ENCODE measurements around the gene LARP1. TPM values are rescaled to one million over a fixed set of nuclear protein-coding genes. Genes with fewer than 3 reads are reported as not detected.

LARP1 gene
- total RNA-seq, 6 experiments from 2014 or later: 58.2 to 85.7 (median 73.0) TPM

DNA sequence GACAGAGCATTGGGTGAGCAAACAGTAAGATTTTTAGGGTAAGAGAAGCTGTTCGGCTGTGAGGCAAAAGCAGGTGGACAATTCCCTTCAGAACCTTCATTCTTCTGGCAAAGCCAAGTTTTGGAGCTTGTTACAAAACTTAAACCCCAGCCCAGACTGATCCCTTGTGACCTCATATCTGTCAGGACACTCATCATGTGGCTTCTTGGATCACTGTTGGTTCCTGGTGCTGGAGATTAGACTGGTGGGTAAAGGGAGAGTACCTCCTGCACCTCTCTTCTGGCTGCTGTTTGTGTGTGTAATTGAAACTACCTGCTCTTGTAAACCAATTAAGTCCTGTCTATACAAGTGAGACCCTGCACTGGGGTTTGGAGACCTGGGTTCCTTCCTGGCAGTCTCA, 21.0 kb downstream of the LARP1 start:
- Histone ChIP-seq H3K4me1 (peaks cover 0 to 28% (median 9%) of the 10 kb centered on the region in 4 donors), H3K27me3 (no peaks in the 10 kb centered on the region), H3K4me3 (no peak overlapping the region), H3K36me3 (no peaks in the 10 kb centered on the region), H3K9me3 (no peaks in the 10 kb centered on the region), H3K27ac (no peak overlapping the region)
- TF ChIP-seq POLR2A (IDR thresholded peaks at IDR 0.05): no peak
- TF ChIP-seq, protein P1, sequence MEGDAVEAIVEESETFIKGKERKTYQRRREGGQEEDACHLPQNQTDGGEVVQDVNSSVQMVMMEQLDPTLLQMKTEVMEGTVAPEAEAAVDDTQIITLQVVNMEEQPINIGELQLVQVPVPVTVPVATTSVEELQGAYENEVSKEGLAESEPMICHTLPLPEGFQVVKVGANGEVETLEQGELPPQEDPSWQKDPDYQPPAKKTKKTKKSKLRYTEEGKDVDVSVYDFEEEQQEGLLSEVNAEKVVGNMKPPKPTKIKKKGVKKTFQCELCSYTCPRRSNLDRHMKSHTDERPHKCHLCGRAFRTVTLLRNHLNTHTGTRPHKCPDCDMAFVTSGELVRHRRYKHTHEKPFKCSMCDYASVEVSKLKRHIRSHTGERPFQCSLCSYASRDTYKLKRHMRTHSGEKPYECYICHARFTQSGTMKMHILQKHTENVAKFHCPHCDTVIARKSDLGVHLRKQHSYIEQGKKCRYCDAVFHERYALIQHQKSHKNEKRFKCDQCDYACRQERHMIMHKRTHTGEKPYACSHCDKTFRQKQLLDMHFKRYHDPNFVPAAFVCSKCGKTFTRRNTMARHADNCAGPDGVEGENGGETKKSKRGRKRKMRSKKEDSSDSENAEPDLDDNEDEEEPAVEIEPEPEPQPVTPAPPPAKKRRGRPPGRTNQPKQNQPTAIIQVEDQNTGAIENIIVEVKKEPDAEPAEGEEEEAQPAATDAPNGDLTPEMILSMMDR (IDR thresholded peaks at IDR 0.05): no peak
- WGBS (ENCODE audit: insufficient coverage, low coverage, low lambda C conversion rate, missing lambda C conversion rate): 83% methylated on average over 1 of the region's 1 CpG
- no peak for DNase-seq
- intact Hi-C loops (cut with DNase I): no loop called here
- ATAC-seq: peak in 3 of 4 donors; percentile 18 to 47 (median 42)

DNA sequence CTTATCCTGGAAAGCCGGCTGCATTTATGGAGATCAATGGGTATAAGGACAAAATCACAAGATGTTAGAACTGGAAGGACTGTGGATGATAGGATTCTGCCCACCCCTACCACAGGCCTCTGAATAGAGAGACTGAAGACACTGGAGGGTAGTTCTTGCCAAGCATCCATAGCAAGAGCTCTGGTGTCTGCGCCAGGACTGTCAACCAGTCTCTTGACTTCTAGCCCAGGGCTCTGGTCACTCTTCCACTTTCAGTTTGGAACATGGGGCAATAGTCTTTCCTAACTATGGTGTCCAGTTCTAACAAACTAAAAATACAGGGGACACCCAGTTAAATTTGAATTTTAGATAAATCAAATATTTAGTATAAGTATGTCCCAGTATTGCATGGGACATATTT, 23.4 kb downstream of the LARP1 start:
- Histone ChIP-seq H3K4me1 (peaks cover 0 to 49% (median 16%) of the 10 kb centered on the region in 4 donors), H3K4me3 (no peak overlapping the region), H3K36me3 (no peaks in the 10 kb centered on the region), H3K27ac (no peak overlapping the region), H3K9me3 (no peaks in the 10 kb centered on the region), H3K27me3 (no peaks in the 10 kb centered on the region)
- intact Hi-C loops (cut with DNase I): no loop called here
- peak; percentile 71 to 83 (median 73) for ATAC-seq
- WGBS (ENCODE audit: insufficient coverage, low coverage, low lambda C conversion rate, missing lambda C conversion rate): 60% methylated on average over 1 of the region's 2 CpGs
- DNase-seq: peak in 1 of 3 donors; percentile 68
- TF ChIP-seq, protein P1 (IDR thresholded peaks at IDR 0.05): no peak
- no peak for TF ChIP-seq POLR2A (IDR thresholded peaks at IDR 0.05)

DNA sequence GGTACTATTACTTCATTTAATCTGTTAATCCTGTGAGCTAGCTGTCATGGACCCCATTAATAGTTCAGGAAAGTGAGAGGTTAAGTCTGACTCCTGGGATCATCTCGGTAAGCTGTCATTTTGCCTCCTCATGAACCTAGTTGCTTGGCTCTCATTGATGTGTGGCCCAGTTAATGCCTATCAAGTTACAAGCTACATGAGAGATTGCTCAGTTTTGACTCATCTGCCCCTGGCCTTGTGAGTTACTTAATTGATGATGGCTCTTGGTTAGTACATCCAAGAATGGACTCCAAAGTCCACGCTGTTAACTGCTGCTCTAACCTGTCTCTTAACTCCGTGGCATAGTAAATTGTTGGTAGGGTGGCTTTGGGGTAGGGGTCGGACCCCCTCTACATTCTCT, 23.9 kb downstream of the LARP1 start:
- Histone ChIP-seq H3K36me3 (no peaks in the 10 kb centered on the region), H3K4me3 (no peak overlapping the region), H3K27ac (no peak overlapping the region), H3K4me1 (peaks cover 0 to 54% (median 16%) of the 10 kb centered on the region in 4 donors), H3K27me3 (no peaks in the 10 kb centered on the region), H3K9me3 (no peaks in the 10 kb centered on the region)
- ATAC-seq (peak; percentile 32 to 79 (median 64)), DNase-seq (no peak)
- intact Hi-C loops (cut with DNase I): no loop called here
- TF ChIP-seq, protein P1 (IDR thresholded peaks at IDR 0.05): no peak
- no peak for TF ChIP-seq POLR2A (IDR thresholded peaks at IDR 0.05)
- WGBS (ENCODE audit: insufficient coverage, low coverage, low lambda C conversion rate, missing lambda C conversion rate): 40% methylated on average over 4 of the region's 4 CpGs

DNA sequence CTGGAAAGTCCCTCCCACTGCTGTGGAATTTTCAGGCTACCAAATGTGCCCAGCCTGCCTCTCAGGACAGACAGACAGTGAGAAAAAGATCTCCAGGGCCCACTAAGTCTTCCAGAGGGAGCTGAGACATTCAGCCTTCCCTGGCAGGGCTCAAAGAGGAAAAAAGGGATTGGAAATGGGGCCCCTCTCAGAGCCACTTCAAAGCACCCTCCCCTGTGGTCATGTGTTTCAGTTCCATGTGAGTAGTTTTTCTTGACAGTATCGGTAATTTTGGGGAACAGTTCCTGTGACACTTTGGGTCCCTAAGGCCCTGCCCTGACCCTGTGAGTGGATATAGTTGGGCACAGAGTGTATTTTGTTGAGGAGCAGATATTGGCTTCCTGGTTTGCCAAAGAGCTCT, 25.0 kb downstream of the LARP1 start:
- TF ChIP-seq, protein P1 (IDR thresholded peaks at IDR 0.05): no peak
- no peak for TF ChIP-seq POLR2A (IDR thresholded peaks at IDR 0.05)
- intact Hi-C loops (cut with DNase I): no loop called here
- Histone ChIP-seq H3K4me1 (peaks cover 0 to 54% (median 16%) of the 10 kb centered on the region in 4 donors), H3K27me3 (no peaks in the 10 kb centered on the region), H3K36me3 (no peaks in the 10 kb centered on the region), H3K27ac (no peak overlapping the region), H3K4me3 (no peak overlapping the region), H3K9me3 (no peaks in the 10 kb centered on the region)
- no peak for DNase-seq
- ATAC-seq: no peak
- 43% methylated on average over 1 of the region's 1 CpG for WGBS (ENCODE audit: insufficient coverage, low coverage, low lambda C conversion rate, missing lambda C conversion rate)

DNA sequence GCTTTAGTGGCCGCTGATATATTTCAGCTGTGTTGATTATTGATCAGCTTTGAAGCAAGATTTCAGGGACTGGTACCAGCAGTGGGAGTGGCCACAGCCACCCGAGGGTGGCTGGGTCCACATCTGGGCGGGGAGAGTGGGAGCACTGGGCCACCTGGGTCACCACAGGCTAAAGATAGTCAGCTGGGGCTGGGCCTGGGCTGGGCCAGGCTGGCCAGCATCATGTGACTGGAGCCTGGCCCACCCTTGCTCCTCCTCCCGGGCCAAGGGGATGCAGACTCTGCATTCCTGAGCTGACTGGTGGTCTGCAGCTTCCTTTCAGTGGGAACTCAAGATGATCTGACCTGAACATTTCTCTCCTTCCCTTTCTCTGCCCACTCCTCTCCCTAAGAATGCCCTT, 27.1 kb downstream of the LARP1 start:
- Histone ChIP-seq H3K36me3 (no peaks in the 10 kb centered on the region), H3K9me3 (no peaks in the 10 kb centered on the region), H3K4me3 (no peak overlapping the region), H3K27ac (no peak overlapping the region), H3K4me1 (peaks cover 0 to 44% (median 16%) of the 10 kb centered on the region in 4 donors), H3K27me3 (no peaks in the 10 kb centered on the region)
- WGBS (ENCODE audit: insufficient coverage, low coverage, low lambda C conversion rate, missing lambda C conversion rate): 39% methylated on average over 2 of the region's 4 CpGs
- no peak for TF ChIP-seq POLR2A (IDR thresholded peaks at IDR 0.05)
- TF ChIP-seq, protein P1 (IDR thresholded peaks at IDR 0.05): no peak
- DNase-seq (peak in 2 of 3 donors; percentile 30 to 60), ATAC-seq (peak; percentile 43 to 73 (median 57))
- intact Hi-C loops (cut with DNase I): no loop called here

Data from right lobe of liver (tissue), 6 donors.